NCI-H146 treated with DMSO at 0.1 percent for 48 hours (cell line): ENCODE measurements around the gene RINL.

Experiments
- DNase-seq: peaks from one replicate; lab custom pipeline; 2025; ENCODE audit not compliant: unreplicated experiment; lab: John Stamatoyannopoulos, UW

RINL gene

DNA sequence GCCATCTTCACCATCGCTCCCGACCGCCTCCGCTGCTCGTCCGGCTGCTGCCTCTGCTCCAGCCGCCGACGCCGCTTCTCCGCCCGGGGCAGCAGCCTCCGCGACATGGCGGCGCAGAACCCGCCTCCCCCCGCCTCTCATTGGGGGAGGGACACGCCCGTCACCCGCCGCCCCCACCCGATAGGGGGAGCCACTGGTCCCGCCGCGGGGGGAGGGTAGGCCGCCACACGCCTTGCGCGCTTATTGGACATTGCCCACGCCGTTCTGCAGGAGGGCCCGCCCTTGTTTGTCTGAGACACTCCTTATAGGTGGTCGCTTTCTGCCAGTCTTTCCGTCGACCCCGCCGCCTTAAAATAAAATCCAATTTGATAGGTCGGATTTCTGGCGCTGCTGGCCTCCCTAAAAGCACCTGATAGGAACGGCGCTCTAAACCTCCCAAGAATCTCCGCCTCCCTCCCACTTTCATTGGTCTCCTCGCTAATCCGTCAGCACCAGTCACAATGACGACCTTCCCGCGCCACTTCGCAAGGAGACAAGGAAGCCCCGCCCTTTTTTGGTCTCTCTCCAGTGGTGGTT, 28.1 kb downstream of the RINL start, which contains the start of gene HNRNPL:
Gene HNRNPL (minus strand): TSS at position 127 of the 576 bp plus-strand sequence. CDS start 20 bp downstream, at position 107.
- peak; percentile 100 for DNase-seq

GRCh38 chr19:38849147-38849859, 28.8 kb downstream of the RINL start:
- peak; percentile 92 for DNase-seq

GRCh38 chr19:38848299-38849146, 29.6 kb downstream of the RINL start:
- no peak for DNase-seq

DNA sequence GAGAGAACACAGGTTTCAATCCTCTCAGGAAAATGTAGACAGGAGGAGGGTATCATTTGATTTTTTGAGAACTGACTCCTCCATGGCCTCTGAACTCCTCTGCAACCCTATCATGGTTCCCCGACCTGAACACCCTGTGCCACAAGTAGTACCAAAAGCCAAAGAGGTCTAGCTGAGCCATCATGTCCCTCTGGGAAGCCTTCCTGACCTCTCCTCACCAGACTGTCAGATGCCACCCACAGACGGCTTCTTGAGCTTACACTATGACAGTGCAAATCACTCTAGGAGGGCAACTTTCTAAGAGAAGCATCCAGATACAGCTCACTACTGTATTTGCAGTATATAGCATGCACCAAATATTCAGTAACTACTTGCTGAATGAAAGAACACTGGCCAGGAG, 32.0 kb downstream of the RINL start:
- no peak for DNase-seq

GRCh38 chr19:38845374-38846024, 32.6 kb downstream of the RINL start:
- DNase-seq, result no peak

GRCh38 chr19:38844093-38844686, 33.9 kb downstream of the RINL start:
- DNase-seq, result no peak

DNA sequence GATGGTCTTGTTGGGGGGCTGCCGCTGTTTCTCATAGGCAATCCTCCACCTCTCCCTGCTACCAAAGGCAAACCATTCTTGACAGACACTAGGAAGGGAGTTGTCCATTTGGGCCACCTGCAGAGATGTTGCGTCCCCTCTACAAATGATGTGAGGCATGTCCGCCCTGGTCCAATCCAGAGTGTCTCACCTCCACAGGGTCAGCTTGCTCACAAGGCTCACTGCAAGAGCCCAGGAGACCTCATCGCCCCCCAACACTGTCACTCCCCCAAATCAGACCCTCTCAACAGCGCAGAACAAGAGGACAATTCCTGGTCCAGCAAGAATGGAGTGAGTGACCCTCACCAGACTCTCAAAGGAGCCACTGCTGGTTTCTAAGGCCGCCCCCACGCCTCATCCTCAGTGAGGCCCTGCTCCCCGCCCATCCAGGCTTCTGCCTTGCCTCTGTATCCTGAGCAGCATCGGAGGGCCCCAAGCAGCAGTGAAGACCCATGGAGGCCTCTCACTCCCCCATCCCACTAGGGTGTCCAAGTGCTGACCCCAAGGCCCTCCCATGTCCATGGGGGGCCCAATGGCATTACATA, 34.8 kb downstream of the RINL start:
- no peak for DNase-seq

DNA sequence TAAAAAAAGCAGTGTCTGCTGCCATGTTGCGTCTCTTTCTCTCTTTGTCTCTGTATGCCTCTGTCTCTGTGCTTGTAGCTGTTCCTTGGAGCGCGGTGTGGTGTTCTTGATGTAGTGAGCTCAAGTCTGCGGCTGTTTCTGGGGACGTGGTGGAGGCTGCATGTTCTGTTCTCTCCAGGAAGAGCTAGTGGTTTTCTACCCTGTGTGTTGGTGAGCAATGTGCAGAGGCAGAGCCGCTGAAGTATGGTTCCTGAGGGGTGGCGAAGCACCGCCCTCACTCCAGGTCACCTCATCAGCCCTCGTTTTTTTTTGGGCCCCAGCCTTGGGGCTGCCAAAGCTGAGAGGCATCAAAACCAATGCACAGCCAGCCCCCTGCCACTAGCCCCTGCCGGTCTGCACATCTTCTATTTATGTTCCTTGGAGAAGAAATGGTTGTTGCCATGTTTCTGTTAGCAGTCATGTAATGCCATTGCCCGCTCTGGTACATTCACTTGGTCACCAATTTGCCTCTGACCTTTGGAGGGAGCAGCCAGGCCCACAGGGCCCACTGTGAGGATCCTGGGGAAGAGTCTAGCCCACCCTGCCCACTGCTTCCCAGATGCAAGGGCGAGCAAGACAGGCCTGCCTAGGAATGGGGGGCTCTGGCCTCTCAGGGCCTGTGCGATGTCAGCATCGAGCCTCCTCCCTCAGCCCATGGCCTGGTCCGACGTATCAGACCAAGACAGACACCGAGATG, 35.5 kb downstream of the RINL start:
- DNase-seq, result no peak

DNA sequence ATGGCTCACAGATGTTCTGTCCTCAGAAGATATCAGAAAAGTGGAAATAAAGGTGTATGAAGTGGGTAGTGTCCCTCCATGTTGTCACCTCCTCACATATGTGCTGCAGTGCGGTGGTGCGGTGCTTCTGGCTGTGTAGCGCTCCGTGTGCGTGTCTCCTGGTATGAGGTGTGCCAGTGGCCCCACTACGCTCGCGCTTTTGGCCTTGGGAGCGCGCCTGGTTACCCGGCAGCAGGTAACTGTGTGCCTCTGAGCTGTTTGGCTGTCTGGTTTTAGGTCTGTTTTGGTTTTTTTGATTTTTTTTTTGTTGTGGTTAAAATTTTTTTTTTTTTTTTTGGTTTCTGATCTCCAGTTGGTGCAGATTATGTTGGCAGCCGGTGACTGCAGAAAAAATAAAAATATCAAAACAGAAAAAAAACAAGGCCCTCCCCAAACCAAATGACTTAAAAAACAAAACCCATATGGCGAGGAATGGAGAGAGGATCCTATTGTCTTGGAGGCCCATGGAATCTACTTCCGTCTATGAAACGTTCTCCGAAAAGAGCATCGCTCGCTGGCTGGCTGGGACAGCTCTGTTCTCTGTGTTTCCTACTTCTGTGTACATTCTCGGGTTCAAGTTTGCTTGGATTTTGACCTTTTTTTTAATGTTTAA, 36.2 kb downstream of the RINL start:
- DNase-seq, result no peak

GRCh38 chr19:38841180-38841766, 36.8 kb downstream of the RINL start:
- DNase-seq, result no peak

DNA sequence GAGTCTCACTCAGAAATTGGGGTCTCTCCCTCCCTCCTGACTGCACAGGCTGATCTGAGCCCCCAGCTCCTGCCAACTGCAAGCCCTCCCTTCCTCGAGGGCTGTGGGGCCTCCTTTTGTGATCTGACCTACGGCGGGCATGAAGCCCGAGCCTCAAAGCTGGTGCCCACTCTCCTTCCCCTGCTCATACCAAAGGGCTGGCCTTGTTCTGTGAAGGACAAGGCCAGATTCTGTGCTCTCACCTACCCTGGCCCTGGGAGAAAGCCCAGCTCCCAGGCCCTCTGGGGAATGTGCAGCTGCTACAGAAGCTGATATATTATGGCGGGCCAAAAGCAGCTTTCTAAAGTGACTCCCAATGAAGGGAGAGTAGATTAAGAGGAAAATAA, 37.5 kb downstream of the RINL start:
- no peak for DNase-seq

DNA sequence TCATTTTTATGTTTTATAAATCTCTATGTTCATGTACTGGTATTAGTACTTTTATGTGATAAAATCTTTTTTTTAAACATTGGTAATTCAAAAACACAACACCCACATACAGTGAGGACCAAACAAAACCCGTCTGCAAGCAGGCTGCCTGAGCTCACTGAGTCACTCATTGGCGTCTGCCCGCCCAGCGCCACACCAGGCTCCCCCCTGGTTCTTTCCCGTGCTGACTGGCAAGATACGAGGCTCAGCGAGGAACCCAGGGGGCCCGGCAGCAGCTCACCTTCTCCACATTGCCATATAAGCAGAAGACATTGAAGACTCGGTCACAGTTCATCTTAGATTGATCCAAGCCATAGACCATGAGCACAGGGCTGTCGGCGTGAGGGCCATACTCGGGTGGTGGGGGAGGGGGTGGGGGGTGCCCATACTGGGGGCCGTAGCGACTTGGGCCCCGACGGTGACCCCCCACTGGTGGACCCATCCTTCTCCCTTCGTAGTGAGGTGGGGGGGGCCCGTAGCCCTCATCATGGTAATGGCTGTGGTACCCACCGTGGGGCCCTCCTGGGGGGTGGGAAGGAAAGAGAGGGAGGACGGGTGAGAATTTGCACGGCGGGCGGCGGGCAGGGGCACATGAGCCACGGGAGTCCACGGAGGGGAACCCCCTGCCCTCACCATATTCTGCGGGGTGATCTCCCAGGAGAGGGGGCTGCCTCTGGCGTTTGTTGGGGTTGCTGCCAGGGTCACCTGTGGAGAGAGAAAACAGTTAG, 38.1 kb downstream of the RINL start:
- no peak for DNase-seq

DNA sequence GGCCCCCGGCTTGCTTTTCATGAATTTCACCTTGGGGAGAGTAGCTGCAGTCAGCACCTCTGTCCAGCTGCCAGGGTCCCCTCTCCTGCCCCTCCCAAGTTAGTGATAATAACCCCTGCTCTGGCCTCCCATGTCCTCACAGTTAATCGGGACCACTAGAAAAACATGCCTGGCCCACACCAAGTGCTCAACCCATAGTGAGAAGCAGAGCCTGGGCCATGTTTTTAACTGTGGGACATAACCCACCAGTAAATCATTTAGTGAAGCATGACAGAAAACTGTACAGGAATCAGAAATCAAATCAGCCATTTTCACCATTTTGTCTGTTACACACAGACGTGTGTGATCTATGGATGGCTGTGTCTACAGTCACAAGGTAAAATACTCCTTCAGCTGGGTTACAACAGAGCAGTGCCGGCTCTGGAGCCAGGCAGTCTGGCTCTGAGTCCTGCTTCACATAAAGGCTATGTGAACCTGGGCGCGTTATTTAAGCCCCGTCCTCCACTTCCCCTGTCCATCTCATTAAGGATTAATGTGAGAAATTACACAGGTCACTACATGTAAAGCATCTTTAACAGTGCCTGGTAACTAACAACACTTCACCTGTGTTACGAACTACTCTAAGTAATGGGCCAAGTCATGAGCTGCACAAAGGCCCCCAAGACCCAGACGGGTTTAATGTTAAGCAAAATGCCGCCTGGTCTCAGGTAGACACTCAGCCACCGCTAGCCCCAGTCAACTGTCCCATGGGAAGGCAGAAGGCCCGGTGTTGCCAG, 38.9 kb downstream of the RINL start:
- no peak for DNase-seq

DNA sequence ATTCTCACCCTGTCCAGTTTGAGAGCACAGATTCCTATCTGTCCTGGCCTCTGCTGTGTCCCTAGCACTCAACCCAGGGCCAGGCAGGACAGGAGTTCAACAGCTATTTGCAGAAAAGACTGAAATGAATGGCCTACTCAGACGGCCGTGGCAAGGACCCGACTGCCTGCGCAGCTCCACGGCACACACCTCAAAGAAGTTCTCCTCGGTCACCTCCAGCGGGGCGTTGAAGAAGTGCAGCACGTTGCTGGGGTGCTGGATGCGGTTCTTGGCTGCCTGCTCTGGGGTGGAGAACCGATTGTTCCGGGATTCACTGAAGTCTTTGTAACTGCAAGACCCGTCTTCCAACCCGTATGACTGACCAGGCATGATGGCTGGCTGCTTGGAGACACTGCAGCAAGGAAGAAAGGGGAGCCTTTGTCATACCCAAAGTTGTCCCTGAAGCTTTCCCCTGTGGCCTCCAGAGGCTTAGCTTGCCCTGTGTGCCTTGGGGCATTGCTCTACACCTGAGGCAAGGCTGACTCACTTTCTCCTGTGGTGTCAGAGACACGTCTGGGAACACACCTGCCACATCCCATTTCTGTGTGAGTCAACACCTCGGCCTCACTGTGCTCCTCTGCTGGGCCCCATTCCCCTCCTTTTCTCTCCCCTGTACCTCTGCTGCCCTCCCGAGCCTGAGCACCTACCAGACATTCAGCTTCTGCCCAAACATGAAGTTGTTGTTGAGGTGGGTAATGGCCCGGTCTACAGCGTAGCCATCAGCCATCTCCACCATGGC, 39.7 kb downstream of the RINL start:
- DNase-seq, result no peak

DNA sequence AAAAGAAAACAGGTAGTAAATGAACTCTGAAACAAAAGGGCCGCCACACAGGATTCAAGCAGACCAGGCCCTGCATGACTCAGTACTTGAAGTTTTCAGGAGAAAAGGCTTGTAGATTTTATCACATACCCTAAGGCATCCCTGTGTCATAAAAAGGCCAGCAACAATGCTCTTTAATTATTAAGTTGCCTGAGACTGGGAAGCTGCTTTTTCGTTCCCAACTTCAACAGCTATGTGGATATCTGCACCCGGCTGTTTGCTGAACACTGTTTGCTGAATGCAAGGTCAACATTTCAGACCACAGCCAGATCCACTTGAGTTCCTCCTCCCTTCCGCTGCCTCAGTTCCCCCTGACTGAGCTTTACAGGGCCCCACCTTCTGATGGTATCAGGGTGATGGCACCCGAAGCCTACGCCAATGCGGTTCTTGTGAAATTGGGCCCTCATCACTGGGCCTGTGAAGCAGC, 40.4 kb downstream of the RINL start:
- DNase-seq, result no peak

GRCh38 chr19:38836983-38837626, 41.0 kb downstream of the RINL start:
- no peak for DNase-seq
